ENCODE measurements around the gene SORCS2. TPM values are rescaled to one million over a fixed set of nuclear protein-coding genes. Genes with fewer than 3 reads are reported as not detected.

The SORCS2 gene
- polyA plus RNA-seq, 1 donor (not counting 4 experiments of a cell fraction or from before 2014, with no cell fraction given): 0.09 TPM

DNA sequence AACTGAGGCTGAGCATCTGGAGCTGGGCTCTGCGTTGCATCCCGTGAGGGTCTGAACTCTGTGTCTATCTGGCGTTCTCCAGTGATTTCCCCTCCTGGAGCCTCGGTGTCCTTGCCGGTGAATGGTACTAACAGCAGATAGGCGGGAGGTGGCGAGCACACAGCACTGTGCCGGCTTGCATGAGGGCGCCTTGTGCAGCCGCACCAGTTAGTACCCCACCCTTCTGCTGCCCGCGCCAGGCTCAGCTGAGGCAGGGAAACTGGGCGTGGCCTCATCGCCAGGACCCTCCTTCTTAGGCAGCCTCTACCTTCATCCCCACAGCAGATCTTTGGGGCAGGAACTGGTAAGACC lies 42.7 kb downstream of the SORCS2 start:
- DNase-seq (ENCODE audit: low read depth, low spot score) (no peak), FAIRE-seq (no peak)
- Histone ChIP-seq H3K9me3 (ENCODE audit: control insufficient read depth, low read depth, low read length) (peaks cover 3% of the 10 kb centered on the region), H3K27ac (ENCODE audit: control insufficient read depth, insufficient read depth, low read length) (no peak overlapping the region), H3K4me1 (ENCODE audit: control insufficient read depth, extremely low read depth, insufficient read depth, low read length) (no peaks in the 10 kb centered on the region), H3K9me1 (ENCODE audit: control insufficient read depth, extremely low read depth, insufficient read depth, low read length) (no peaks in the 10 kb centered on the region), H4K20me1 (ENCODE audit: control insufficient read depth, extremely low read depth, insufficient read depth, low read length) (no peaks in the 10 kb centered on the region), H3K4me3 (ENCODE audit: control insufficient read depth in 2 of 3, extremely low read depth in 1 of 3, insufficient read depth in 2 of 3, low read depth in 1 of 3, low read length in 3 of 3) (no peak overlapping the region), H3K79me2 (ENCODE audit: control insufficient read depth, insufficient read depth, low read length) (no peaks in the 10 kb centered on the region), H3K4me2 (ENCODE audit: control insufficient read depth, extremely low read depth, insufficient read depth, low read depth, low read length) (no peak overlapping the region), H3K36me3 (ENCODE audit: control insufficient read depth in 2 of 2, extremely low read depth in 1 of 2, insufficient read depth in 2 of 2, low read length in 2 of 2) (no peaks in the 10 kb centered on the region), H3K27me3 (ENCODE audit: control insufficient read depth, extremely low read depth, insufficient read depth, low read length) (peaks cover 4% of the 10 kb centered on the region), H3K9ac (ENCODE audit: control insufficient read depth, extremely low read depth, insufficient read depth, low read length) (no peak overlapping the region), H2AFZ (ENCODE audit: control insufficient read depth, low read length) (no peak overlapping the region)
- TF ChIP-seq EZH2 (IDR thresholded peaks at IDR 0.05; ENCODE audit: low read length): no peak
- no peak for TF ChIP-seq CTCF (optimal IDR thresholded peaks at IDR 0.05 in 1 of 3, IDR thresholded peaks at IDR 0.05 in 1 of 3, conservative IDR thresholded peaks at IDR 0.05 in 1 of 3; ENCODE audit: extremely low read depth in 1 of 3, insufficient read depth in 2 of 3, low read length in 3 of 3)
- dilution Hi-C loops (cut with MboI; ENCODE audit: extremely low pct_ligation_motif_present, low sequenced_read_pairs): no loop called here

DNA sequence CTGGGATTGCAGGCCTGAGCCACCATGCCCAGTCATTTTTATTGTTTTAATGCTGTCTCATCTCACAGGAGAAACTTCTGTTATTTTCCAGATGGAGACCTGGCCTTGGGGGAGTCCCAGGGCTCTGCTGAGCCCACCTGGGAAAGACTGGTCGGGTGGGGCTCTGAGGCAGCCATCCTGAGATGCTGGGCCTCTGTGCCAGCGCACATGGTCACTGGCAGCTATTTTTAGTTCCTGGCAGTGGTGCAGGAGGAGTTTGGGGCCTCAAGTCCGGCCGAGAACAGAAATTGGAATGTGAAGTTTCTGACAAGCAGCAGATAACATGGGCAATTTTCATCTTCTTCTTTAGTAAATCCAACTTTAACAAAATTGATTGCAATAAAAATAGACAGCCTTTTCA lies 44.5 kb downstream of the SORCS2 start:
- dilution Hi-C loops (cut with MboI; ENCODE audit: extremely low pct_ligation_motif_present, low sequenced_read_pairs): no loop called here
- no peak overlapping the region for H3K4me3 ChIP-seq (ENCODE audit: control insufficient read depth in 2 of 3, extremely low read depth in 1 of 3, insufficient read depth in 2 of 3, low read depth in 1 of 3, low read length in 3 of 3)
- FAIRE-seq (no peak), DNase-seq (ENCODE audit: low read depth, low spot score) (no peak)
- no peak overlapping the region for H3K27ac ChIP-seq (ENCODE audit: control insufficient read depth, insufficient read depth, low read length)
- H4K20me1 ChIP-seq (ENCODE audit: control insufficient read depth, extremely low read depth, insufficient read depth, low read length): no peaks in the 10 kb centered on the region
- H3K4me2 ChIP-seq (ENCODE audit: control insufficient read depth, extremely low read depth, insufficient read depth, low read depth, low read length): no peak overlapping the region
- no peak overlapping the region for H3K9ac ChIP-seq (ENCODE audit: control insufficient read depth, extremely low read depth, insufficient read depth, low read length)
- H2AFZ ChIP-seq (ENCODE audit: control insufficient read depth, low read length): no peak overlapping the region
- no peaks in the 10 kb centered on the region for H3K36me3 ChIP-seq (ENCODE audit: control insufficient read depth in 2 of 2, extremely low read depth in 1 of 2, insufficient read depth in 2 of 2, low read length in 2 of 2)
- H3K9me3 ChIP-seq (ENCODE audit: control insufficient read depth, low read depth, low read length): peaks cover 3% of the 10 kb centered on the region
- H3K27me3 ChIP-seq (ENCODE audit: control insufficient read depth, extremely low read depth, insufficient read depth, low read length): peaks cover 4% of the 10 kb centered on the region
- H3K4me1 ChIP-seq (ENCODE audit: control insufficient read depth, extremely low read depth, insufficient read depth, low read length): no peaks in the 10 kb centered on the region
- TF ChIP-seq CTCF (optimal IDR thresholded peaks at IDR 0.05 in 1 of 3, IDR thresholded peaks at IDR 0.05 in 1 of 3, conservative IDR thresholded peaks at IDR 0.05 in 1 of 3; ENCODE audit: extremely low read depth in 1 of 3, insufficient read depth in 2 of 3, low read length in 3 of 3) (no peak), EZH2 (IDR thresholded peaks at IDR 0.05; ENCODE audit: low read length) (no peak)
- no peaks in the 10 kb centered on the region for H3K79me2 ChIP-seq (ENCODE audit: control insufficient read depth, insufficient read depth, low read length)
- H3K9me1 ChIP-seq (ENCODE audit: control insufficient read depth, extremely low read depth, insufficient read depth, low read length): no peaks in the 10 kb centered on the region

Data from keratinocyte (primary cell).